ENCODE results near the gene UCK1.
"Not testable (repeated sequence)": the region's sequence is repeated elsewhere in the genome, so short reads cannot be mapped to it uniquely, and the experiment has no call there.

Gene UCK1

GRCh38 chr9:131523086-131523388 is 8.0 kb downstream of the UCK1 start:
- no peak for DNase-seq

- no peak for DNase-seq
Measured at GRCh38 chr9:131522257-131523085, 8.6 kb downstream of the UCK1 start.

GRCh38 chr9:131521822-131522221 is 9.2 kb downstream of the UCK1 start:
- no peak for DNase-seq

- DNase-seq = no peak
Measured at GRCh38 chr9:131521203-131521602, 9.9 kb downstream of the UCK1 start.

- no peak for DNase-seq
Measured at GRCh38 chr9:131520503-131520902, 10.6 kb downstream of the UCK1 start.

- DNase-seq = no peak
Measured at GRCh38 chr9:131518553-131518952, 12.5 kb downstream of the UCK1 start.

DNA sequence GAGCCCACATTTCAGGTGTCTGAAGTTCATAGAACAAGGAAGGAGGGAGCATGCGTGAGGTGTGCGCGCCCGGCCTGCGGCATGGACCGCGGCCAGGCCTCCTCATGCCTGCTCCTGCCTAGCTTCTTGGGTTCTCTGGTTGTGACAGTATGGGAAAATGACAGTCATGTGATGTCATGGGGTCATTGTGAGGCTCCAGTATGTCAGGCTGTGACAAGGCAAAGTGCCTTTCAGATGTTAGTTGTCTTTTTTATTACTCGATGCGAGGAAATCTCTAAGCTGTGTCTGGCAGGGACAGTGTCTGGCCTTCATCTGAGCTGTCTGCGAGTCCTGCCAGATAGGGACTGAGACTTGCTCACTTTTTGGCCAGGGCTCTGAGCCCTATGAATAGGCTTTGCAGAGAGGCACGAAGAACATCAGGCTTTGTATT is 13.3 kb downstream of the UCK1 start:
- no peak for DNase-seq

DNA sequence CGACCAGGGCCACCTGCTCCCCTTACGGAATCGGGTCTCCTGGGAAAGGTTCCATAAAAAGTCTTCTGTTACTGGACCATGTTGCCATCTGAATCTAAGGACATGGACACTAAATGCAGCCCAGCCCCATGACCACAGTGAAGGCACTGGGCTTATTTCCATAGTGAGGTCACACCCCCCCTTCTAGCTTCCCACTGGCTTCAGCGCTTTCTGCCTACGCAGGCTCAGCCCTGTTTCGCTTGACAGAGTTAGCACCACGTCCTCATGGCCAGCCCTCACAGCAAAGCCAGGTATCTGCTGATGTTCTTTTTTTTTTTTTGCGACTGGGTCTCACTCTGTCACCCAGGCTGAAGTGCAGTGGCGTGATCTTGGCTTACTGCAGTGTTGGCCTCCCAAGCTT is 14.1 kb downstream of the UCK1 start:
- DNase-seq = no peak

GRCh38 chr9:131516100-131516499 is 15.0 kb downstream of the UCK1 start:
- no peak for DNase-seq

GRCh38 chr9:131515559-131516031 is 15.5 kb downstream of the UCK1 start:
- not testable (repeated sequence) for DNase-seq

GRCh38 chr9:131513177-131513576 is 17.9 kb downstream of the UCK1 start:
- no peak for DNase-seq

DNA sequence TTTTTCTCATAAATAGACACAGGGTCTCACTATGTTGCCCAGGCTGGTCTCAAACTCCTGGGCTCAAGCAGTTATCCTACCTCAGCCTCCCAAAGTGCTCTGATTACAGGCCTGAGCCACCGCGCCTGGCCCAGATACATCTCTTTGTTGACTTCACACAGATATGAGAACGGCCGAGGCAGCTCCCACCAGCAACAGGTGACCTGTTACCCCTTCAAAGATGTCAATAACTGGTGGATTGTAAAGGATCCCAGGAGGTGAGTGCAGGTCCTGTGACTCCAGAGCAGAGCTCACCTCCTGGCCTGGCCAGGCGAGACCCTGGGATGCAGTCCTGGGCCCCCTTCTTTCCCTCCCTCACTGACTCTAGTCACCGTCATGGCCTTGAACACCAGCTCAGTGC is 19.2 kb downstream of the UCK1 start:
- DNase-seq = no peak

DNA sequence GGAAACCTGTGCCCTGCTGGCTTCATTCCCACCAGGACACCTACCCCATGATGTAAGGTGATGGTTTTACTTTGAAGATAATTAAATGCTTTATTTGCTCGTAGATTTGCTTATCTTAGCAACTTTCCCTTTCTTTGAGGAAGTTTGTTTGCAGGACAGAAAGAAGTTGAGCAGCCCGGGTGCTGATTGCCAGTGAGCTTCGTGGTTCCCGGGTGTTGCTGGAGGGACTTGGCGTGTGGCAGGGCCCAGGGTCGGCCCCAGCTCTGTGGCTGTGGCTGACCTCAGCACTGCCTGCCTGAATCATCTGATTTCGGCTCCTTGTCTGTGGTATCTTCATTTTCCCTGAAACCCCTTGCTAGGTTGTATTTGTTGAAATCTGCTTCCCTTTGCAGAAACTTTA is 19.6 kb downstream of the UCK1 start:
- DNase-seq = no peak

GRCh38 chr9:131505012-131505411 is 26.1 kb downstream of the UCK1 start:
- DNase-seq = no peak

- DNase-seq = peak in 2 of 4 experiments; percentile 27 to 37
Measured at GRCh38 chr9:131503626-131504465, 27.2 kb downstream of the UCK1 start.

GRCh38 chr9:131502781-131503625 is 28.1 kb downstream of the UCK1 start, which contains the start of gene POMT1:
TSS of gene POMT1 (plus strand) at chr9:131502918. CDS start at chr9:131504219, 1,301 bp downstream.
- DNase-seq = peak; percentile 65 to 82 (median 76)

GRCh38 chr9:131500939-131501541 is 30.0 kb downstream of the UCK1 start:
- peak in 2 of 4 experiments; percentile 7 to 9 for DNase-seq

DNA sequence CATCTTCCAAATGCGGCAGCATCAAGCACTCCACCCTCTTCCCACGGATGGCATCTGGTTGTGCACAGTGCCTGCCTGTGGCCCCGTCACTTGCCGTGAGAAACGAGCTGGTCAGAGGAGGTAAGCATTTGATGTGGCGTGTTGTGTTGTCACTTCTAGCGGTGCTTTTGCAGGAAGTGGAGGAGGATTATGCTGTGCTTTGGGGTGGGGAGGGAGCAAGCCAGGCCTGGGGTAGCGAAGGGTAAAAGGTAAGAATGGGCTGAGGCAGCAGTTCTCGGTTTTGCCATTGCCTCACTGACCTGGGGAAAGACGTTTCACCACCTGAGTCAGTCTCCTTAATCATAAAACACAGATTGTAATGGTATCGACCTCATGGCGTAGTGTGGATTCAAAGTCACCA is 30.7 kb downstream of the UCK1 start:
- peak in 2 of 4 experiments; percentile 11 to 14 for DNase-seq

DNA sequence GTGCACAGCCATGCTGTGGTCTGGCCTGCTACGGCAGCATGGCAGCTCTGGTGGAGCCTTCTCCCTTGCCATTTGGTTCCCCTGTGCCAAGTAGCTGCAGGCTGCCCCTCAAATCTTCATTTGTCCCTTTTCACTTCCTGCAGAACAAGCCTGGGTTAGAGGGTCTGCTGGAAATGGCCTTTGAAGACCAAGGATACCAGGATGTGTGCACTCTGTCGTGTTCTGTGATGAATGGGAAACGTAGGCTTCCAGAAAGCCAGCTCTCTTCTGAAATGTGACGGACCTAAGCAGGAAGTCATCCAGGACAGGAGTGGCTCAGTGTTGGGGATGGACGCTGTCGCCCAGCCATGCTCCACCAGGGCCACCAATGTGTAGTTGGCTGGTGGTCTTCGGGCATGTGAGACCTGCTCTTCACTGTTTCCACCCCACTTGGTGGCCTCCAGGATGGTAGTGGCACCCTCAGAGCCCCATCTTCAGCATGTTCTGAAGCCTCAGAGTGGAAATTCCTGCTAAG is 31.8 kb downstream of the UCK1 start:
- no peak for DNase-seq

DNA sequence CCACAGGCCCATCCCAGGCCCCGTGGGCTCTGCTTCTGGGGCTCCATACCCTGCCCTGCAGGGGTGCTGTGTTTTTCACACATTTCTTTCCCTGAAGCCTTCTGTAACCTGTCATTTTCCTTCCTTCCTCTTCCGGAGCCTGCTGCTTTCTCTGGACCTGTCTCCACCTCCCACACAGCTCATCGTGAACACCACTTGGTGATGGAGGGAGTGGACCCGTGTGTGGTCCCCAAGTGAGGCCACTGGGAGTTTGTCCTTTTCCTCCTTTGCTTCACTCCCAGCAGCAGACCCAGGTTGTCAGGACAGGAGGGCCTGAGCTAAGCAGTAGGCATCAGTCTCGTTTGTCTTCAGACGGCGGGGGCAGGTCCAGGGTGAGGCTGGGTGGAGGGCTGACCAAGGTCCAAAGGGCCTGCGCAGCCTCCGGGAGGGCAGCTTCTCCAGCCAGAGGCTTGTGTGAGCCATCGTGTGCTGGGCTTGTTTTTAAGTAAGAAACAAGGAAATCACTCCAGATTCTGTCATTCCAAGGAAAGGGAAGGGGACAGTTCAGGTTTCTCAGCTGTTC is 34.1 kb downstream of the UCK1 start:
- no peak for DNase-seq

GRCh38 chr9:131495785-131496184 is 35.3 kb downstream of the UCK1 start:
- DNase-seq = no peak

Measured in activated CD4-positive, CD25-positive, alpha-beta regulatory T cell (primary cell).